Smooth muscle cell (in vitro differentiated cells): ENCODE measurements around the gene PAPPA. TPM values are rescaled to one million over a fixed set of nuclear protein-coding genes. Genes with fewer than 3 reads are reported as not detected.

Experiments
- DNase-seq: peaks from one replicate; lab custom pipeline; 2025; ENCODE audit not compliant: unreplicated experiment; lab: John Stamatoyannopoulos, UW
- H2AFZ ChIP-seq: fragments of 200-600 bp; sonication (generic); 2 replicates; pipeline ENCODE4 v1.6.0; 2016; ENCODE audit warnings: antibody characterized with exemption, low read depth, mild to moderate bottlenecking
- H3F3A ChIP-seq: fragments of 200-600 bp; sonication (generic); 2 replicates; pipeline ENCODE4 v1.6.0; 2017; ENCODE audit warnings: antibody characterized with exemption, low read depth
- H3K27ac ChIP-seq: fragments of 200-600 bp; sonication (generic); 2 replicates; pipeline ENCODE4 v1.5.1; 2016; ENCODE audit warnings: low read depth, mild to moderate bottlenecking
- H3K27me3 ChIP-seq: fragments of 200-600 bp; sonication (generic); 2 replicates; pipeline ENCODE4 v1.6.1; 2016; ENCODE audit warnings: low read depth, mild to moderate bottlenecking
- H3K36me3 ChIP-seq: fragments of 200-600 bp; sonication (generic); 2 replicates; pipeline ENCODE4 v1.5.1; 2016; ENCODE audit warnings: low read depth
- H3K4me1 ChIP-seq: fragments of 200-600 bp; sonication (generic); 2 replicates; pipeline ENCODE4 v1.5.1; 2016; ENCODE audit warnings: low read depth
- H3K4me2 ChIP-seq: fragments of 200-600 bp; sonication (generic); 2 replicates; pipeline ENCODE4 v1.6.0; 2016; ENCODE audit warnings: mild to moderate bottlenecking
- H3K4me3 ChIP-seq: fragments of 200-600 bp; sonication (generic); 2 replicates; pipeline ENCODE4 v1.5.1; 2016; ENCODE audit warnings: mild to moderate bottlenecking
- H3K79me2 ChIP-seq: fragments of 200-600 bp; sonication (generic); 2 replicates; pipeline ENCODE4 v1.6.0; 2016; ENCODE audit warnings: low read depth, mild to moderate bottlenecking
- H3K9ac ChIP-seq: fragments of 200-600 bp; sonication (generic); 2 replicates; pipeline ENCODE4 v1.6.0; 2016; ENCODE audit warnings: low read depth
- H3K9me3 ChIP-seq: fragments of 200-600 bp; sonication (generic); replicated peaks from 2 replicates; pipeline ENCODE4 v1.5.1; 2016; ENCODE audit warnings: low read depth
- H4K20me1 ChIP-seq: fragments of 200-600 bp; sonication (generic); 2 replicates; pipeline ENCODE4 v1.6.0; 2016; ENCODE audit warnings: low read depth
- CTCF ChIP-seq: fragments of 200-600 bp; sonication (generic); IDR thresholded peaks from 2 replicates; pipeline ENCODE4 v1.5.1; 2017; ENCODE audit warnings: borderline replicate concordance, mild to moderate bottlenecking, antibody characterized with exemption; ENCODE audit not compliant: insufficient read depth, poor library complexity, severe bottlenecking
- WGBS: methylation state at CpG from one replicate; pipeline ENCODE4 v1.1.7; 2016; ENCODE audit warnings: low lambda C conversion rate; 5-methylcytosine and 5-hydroxymethylcytosine counted together
- polyA plus RNA-seq: library from polyadenylated mRNA; unstranded; fragments of >200 nt; fragmentation: Nextera tagmentation; extraction: Ambion mirVana; gene quantifications from 2 replicates; pipeline ENCODE4 v1.2.1, GENCODE V29; 2016
- total RNA-seq: library from RNA; depleted of rRNA; stranded (reverse); fragments of >200 nt; gene quantifications from 2 replicates; pipeline ENCODE4 v1.2.3, GENCODE V29; 2014

PAPPA gene
- total and polyA plus RNA-seq, 2 experiments from 2014 or later = 27.7 to 114 TPM

GRCh38 chr9:116232424-116233159, 79.0 kb downstream of the PAPPA start:
- Histone ChIP-seq H3K9ac (peak overlapping the region; percentile 59), H3K4me2 (peak overlapping the region; percentile 8), H3K36me3 (peaks cover 18% of the 10 kb centered on the region), H3K9me3 (no peaks in the 10 kb centered on the region), H3K27ac (peak overlapping the region; percentile 92), H2AFZ (no peak overlapping the region), H3K27me3 (no peaks in the 10 kb centered on the region), H3K4me1 (peaks cover 5% of the 10 kb centered on the region), H3K79me2 (no peaks in the 10 kb centered on the region), H3K4me3 (no peak overlapping the region), H3F3A (peaks cover 34% of the 10 kb centered on the region), H4K20me1 (no peaks in the 10 kb centered on the region)
- WGBS = 92% methylated on average over 5 of the region's 5 CpGs
- no peak for TF ChIP-seq CTCF
- DNase-seq = no peak

GRCh38 chr9:116233160-116233530, 79.6 kb downstream of the PAPPA start:
- no peak overlapping the region for H2AFZ ChIP-seq
- H3K9me3 ChIP-seq = no peaks in the 10 kb centered on the region
- DNase-seq = no peak
- TF ChIP-seq CTCF = no peak
- peaks cover 38% of the 10 kb centered on the region for H3F3A ChIP-seq
- H3K9ac ChIP-seq = peak overlapping the region; percentile 59
- WGBS = 97% methylated on average over 3 of the region's 3 CpGs
- peak overlapping the region; percentile 8 for H3K4me2 ChIP-seq
- H3K27ac ChIP-seq = peak overlapping the region; percentile 92
- H3K27me3 ChIP-seq = no peaks in the 10 kb centered on the region
- no peaks in the 10 kb centered on the region for H4K20me1 ChIP-seq
- H3K4me1 ChIP-seq = peaks cover 5% of the 10 kb centered on the region
- H3K4me3 ChIP-seq = no peak overlapping the region
- no peaks in the 10 kb centered on the region for H3K79me2 ChIP-seq
- peaks cover 13% of the 10 kb centered on the region for H3K36me3 ChIP-seq

DNA sequence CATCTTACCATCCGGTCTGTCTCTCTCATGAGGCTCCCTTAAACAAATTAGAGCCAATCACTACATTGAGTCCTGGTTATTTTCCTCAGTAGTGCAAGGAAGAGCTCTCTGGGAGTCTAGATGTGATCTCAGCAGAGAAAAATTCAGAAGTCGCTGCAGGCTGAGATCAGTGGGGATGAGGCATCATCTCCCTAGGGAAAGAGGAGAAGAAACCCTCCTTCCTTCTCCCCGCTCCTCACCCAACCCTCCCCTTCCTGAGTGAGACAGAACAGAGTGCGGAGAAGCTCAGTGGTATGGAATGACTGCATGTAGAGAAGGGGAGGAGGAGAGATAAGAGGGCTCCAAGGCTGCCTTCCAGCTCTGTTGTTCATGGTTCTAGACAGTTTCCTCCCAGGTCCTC, 80.5 kb downstream of the PAPPA start:
- Histone ChIP-seq H3F3A (peaks cover 35% of the 10 kb centered on the region), H3K27me3 (no peaks in the 10 kb centered on the region), H2AFZ (no peak overlapping the region), H3K4me1 (peaks cover 5% of the 10 kb centered on the region), H4K20me1 (no peaks in the 10 kb centered on the region), H3K4me2 (peak overlapping the region; percentile 8), H3K4me3 (no peak overlapping the region), H3K9ac (peak overlapping the region; percentile 59), H3K79me2 (no peaks in the 10 kb centered on the region), H3K9me3 (no peaks in the 10 kb centered on the region), H3K36me3 (peaks cover 8% of the 10 kb centered on the region), H3K27ac (peak overlapping the region; percentile 92)
- 13% methylated on average over 4 of the region's 4 CpGs for WGBS
- peak; percentile 9 for DNase-seq
- no peak for TF ChIP-seq CTCF

GRCh38 chr9:116236979-116237378, 83.4 kb downstream of the PAPPA start:
- peaks cover 12% of the 10 kb centered on the region for H3K36me3 ChIP-seq
- peaks cover 5% of the 10 kb centered on the region for H3K4me1 ChIP-seq
- H4K20me1 ChIP-seq = peaks cover 5% of the 10 kb centered on the region
- H3K4me2 ChIP-seq = no peak overlapping the region
- no peak overlapping the region for H3K4me3 ChIP-seq
- no peak for DNase-seq
- H2AFZ ChIP-seq = no peak overlapping the region
- H3K9ac ChIP-seq = no peak overlapping the region
- H3K9me3 ChIP-seq = no peaks in the 10 kb centered on the region
- TF ChIP-seq CTCF = no peak
- peak overlapping the region; percentile 72 for H3K27ac ChIP-seq
- H3F3A ChIP-seq = peaks cover 35% of the 10 kb centered on the region
- H3K27me3 ChIP-seq = no peaks in the 10 kb centered on the region
- H3K79me2 ChIP-seq = no peaks in the 10 kb centered on the region
